ENCODE results near the gene GAB2.

DNA sequence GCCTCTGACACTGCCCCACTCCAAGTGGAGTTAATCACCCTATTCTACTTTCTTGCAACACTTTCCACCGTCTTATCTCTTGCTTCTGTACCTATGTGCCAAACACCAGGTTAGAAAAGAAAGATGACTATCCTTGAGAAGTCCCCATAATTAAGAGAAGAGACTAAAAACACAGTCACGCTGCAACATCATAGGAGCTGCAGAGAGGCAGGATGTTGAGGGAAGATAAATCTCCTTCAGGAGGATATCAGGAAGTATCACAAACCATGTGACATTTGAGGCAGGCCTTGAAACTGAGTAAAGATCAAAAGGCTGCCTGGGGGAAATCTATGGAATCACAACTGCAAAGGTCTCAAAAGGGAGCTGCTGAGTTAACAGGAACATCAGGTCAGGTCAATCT is 24.8 kb downstream of the GAB2 start:
- TF ChIP-seq, protein P1, sequence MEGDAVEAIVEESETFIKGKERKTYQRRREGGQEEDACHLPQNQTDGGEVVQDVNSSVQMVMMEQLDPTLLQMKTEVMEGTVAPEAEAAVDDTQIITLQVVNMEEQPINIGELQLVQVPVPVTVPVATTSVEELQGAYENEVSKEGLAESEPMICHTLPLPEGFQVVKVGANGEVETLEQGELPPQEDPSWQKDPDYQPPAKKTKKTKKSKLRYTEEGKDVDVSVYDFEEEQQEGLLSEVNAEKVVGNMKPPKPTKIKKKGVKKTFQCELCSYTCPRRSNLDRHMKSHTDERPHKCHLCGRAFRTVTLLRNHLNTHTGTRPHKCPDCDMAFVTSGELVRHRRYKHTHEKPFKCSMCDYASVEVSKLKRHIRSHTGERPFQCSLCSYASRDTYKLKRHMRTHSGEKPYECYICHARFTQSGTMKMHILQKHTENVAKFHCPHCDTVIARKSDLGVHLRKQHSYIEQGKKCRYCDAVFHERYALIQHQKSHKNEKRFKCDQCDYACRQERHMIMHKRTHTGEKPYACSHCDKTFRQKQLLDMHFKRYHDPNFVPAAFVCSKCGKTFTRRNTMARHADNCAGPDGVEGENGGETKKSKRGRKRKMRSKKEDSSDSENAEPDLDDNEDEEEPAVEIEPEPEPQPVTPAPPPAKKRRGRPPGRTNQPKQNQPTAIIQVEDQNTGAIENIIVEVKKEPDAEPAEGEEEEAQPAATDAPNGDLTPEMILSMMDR (IDR thresholded peaks at IDR 0.05): no peak
- no peak for TF ChIP-seq POLR2A (IDR thresholded peaks at IDR 0.05)
